ENCODE measurements around the gene CCNK.

The CCNK gene

GRCh38 chr14:99543370-99543769 is 62.2 kb downstream of the CCNK start:
- TF ChIP-seq CTCF (conservative IDR thresholded peaks at IDR 0.05), result no peak
- no peak overlapping the region for H3K27ac ChIP-seq

GRCh38 chr14:99543985-99544384 is 62.8 kb downstream of the CCNK start:
- TF ChIP-seq CTCF (conservative IDR thresholded peaks at IDR 0.05), result no peak

GRCh38 chr14:99544991-99545390 is 63.8 kb downstream of the CCNK start:
- H3K27ac ChIP-seq, result no peak overlapping the region
- no peak for TF ChIP-seq CTCF (conservative IDR thresholded peaks at IDR 0.05)

More at GRCh38 chr14:99543985-99544384, 62.8 kb downstream of the CCNK start:
- no peak overlapping the region for H3K27ac ChIP-seq

GRCh38 chr14:99545586-99545985 is 64.4 kb downstream of the CCNK start:
- no peak for TF ChIP-seq CTCF (conservative IDR thresholded peaks at IDR 0.05)
- no peak overlapping the region for H3K27ac ChIP-seq

- no peak for TF ChIP-seq CTCF (conservative IDR thresholded peaks at IDR 0.05)
- no peak overlapping the region for H3K27ac ChIP-seq
These were observed 65.1 kb downstream of the CCNK start for GRCh38 chr14:99546234-99546879.

GRCh38 chr14:99548255-99548654 is 67.0 kb downstream of the CCNK start:
- H3K27ac ChIP-seq, result no peak overlapping the region
- no peak for TF ChIP-seq CTCF (conservative IDR thresholded peaks at IDR 0.05)

GRCh38 chr14:99548871-99549515 is 67.8 kb downstream of the CCNK start:
- TF ChIP-seq CTCF (conservative IDR thresholded peaks at IDR 0.05), result no peak
- no peak overlapping the region for H3K27ac ChIP-seq
